ENCODE results near the gene SINHCAF.
A peak's percentile ranks its signal among the peaks of the same experiment; 100 is the strongest.
"Not testable (repeated sequence)": the region's sequence is repeated elsewhere in the genome, so short reads cannot be mapped to it uniquely, and the experiment has no call there.

The SINHCAF gene, protein sequence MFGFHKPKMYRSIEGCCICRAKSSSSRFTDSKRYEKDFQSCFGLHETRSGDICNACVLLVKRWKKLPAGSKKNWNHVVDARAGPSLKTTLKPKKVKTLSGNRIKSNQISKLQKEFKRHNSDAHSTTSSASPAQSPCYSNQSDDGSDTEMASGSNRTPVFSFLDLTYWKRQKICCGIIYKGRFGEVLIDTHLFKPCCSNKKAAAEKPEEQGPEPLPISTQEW

DNA sequence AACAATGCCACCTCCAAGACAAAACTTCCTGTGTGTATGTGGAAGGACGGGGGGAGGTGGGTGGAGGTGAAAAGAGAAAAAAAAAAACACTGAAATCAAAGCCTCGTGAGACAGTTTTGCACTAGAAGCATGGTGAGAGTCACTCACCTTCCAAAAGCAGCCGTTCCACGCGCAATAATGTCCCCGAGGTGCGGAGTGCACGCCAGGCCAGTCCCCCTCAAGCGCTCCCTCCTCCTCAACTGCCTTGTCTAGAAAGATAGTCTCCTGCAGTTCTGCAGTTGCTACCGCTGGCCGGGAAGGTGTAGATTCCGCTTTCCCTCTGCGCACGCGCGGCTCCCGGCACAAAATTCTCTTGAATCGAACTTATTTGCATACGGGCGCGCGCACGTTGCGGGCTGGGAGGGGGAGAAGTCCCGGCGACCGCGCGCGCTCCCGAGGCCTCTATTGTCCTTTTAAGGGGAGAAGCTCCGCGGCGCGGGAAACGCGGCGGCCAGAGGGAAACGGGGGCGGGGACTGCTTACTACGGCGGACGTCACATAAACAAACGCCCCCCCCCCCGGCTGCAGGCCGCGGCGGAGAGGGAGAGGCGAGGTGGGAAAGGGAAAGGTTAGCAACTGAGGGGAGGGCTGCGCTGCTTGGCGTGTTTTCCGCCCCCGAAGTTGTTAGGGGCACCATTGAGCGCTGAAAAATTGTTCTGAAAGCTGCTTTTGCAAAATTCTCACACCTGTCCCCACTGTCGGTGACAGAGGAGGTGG is at the start of gene SINHCAF:
Gene SINHCAF (minus strand): TSS at position 274 of the 755 bp plus-strand sequence. CDS start 27,946 bp downstream, outside the sequence.
- DNase-seq: peak; percentile 93

DNA sequence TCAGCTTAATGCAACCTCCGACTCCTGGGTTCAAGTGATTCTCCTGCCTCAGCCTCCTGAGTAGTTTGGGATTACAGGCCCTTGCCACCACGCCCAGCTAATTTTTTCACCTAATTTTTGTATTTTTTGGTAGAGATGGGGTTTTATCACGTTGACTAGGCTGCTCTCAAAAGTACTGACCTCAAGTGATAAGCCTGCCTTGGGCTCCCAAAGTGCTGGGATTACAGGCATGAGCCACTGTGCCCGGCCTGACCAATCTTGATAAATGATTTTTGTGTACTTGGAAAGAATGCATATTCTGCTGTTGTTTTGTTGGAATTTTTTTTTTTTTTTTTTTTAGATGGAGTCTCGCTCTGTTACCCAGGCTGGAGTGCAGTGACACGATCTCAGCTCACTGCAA is 49.5 kb upstream of the SINHCAF start:
- not testable (repeated sequence) for DNase-seq

DNA sequence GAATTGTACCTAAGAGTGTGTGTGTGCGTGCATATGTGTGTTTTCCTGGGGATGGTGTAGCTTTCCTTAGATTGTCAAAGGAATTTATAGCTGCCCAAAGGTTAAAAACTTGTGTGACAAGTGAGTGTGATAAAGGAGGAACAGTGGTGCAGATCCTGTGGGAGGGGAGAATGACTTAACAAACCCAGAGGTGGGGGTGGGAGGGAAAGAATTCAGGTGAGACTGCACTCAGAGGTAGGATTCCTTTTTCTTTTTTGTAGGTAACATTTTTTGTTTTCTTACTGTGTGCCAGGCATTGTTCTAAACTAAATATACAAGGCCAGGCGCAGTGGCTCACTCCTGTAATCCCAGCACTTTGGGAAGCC is 45.3 kb upstream of the SINHCAF start:
- DNase-seq: no peak

DNA sequence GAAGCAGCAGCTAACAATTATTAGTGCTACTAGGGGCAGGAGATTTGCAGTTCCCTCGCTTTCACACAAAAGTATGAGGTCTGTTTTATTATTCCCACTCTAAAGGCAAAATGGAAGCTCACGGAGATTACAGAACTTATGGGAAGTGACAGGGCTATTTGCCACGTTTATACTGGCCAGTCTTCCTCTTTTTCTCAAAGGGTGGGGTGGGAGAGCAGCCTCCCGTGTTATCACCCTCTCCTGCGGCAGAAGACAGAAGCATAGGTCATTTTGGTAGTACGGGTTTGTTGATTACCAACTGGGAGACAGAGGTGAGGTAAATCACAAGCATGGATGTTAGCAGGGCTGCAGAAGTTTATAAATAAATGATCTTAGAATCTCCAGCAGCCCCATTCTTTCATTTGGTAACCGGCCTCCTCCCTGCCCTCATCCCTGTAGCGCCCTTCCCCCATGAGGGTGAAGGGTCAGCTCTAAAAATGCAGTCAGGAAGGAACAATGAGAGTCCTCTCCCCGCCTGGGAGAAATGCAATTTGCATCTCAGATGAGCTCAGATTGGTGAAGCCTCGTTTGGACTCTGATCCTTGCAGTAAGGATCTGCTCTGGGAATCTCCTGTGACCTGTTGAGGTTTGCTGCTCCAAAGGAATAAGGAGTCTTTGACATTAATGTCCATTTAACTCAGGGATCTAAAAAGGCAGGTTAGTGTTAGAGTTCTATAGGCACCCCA is 44.7 kb upstream of the SINHCAF start:
- DNase-seq: no peak

DNA sequence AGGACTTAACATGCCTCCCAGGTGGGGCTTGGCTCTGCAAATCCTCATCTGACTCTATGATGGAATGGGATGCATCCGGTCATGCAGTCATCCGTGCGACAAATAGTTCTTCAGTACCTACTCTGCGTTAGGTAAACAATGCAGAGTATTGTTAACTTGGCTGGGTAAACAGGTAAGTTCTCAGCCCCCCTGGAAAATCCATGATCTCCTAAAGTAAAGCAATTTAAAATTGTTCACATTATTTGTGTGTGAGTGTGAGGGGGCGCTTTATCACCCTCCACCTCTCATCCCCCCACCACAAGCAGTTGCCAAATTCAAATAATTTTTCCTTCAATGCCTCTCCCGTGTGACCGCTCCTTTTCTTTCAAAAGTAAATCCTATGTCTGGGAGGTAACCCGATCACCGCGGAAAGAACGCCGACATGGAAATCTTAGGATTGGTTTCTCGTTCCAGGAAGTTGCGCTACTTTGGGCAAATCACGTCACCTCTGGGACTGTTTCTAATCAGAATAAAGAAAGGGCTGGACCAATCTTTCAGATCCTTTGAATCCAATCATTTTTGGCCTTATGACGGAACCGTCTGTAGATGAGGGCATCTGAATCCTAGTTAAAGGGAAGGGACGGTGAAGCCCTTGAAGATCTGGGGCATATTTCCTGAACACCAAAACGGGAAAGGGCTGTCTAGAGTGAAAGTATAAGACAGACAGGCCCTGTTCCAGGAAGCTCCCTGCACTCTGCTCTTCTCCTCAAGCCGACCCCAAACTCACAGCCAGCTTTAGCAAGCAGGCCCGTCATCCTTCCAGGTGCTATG is 44.0 kb upstream of the SINHCAF start:
- peak; percentile 2 for DNase-seq

DNA sequence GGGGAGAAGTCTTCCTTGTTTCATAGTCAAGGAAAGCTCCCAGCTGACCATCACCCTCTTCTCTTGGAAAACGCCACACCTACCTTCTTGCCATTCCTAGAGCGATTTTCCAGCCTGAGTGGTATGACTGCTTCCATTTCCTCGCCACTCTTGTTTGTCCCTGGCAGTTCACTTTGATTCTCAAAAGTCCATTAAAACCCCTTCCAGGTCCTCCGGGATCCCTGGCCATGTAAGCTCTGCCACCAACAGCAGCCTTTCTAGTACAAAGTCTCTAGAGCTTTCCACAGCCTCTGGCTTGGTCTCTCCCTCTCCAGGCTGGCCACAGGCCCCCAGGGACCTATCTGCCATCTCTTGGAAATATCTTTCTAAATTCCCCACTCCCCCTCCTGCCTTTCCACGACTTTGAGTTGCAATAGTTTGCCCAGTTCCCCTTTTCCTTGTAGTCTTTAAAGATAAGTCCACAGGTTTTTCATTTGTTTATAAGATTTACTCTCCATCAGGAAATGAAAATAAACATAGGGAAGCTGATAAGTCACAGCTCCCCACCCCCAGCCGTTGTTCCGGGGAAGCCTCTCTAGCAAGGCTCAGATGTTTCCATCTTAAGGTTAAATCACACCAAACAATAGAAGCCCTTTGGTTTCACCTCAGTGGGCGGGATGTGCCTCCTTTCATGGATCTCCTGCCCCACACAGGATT is 42.9 kb upstream of the SINHCAF start:
- no peak for DNase-seq

DNA sequence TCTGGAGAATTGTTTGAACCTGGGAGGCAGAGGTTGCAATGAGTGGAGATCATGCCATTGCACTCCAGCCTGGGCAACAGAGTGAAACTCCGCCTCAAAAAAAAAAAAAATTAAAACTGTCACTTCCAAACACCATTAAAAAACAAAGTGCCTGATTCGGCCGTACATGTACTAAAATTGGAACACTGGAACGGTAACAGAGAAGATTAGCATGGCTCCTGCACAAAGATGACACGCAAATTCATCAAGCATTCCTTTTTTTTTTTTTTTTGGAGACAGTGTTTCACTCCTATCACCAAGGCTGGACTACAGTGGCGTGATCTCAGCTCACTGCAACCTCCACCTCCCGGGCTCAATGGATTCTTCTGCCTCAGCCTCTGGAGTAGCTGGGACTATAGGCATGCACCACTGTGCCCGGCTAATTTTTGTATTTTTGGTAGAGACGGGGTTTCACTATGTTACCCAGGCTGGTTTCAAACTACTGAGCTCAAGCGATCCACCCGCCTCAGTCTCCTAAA is 40.2 kb upstream of the SINHCAF start:
- no peak for DNase-seq

DNA sequence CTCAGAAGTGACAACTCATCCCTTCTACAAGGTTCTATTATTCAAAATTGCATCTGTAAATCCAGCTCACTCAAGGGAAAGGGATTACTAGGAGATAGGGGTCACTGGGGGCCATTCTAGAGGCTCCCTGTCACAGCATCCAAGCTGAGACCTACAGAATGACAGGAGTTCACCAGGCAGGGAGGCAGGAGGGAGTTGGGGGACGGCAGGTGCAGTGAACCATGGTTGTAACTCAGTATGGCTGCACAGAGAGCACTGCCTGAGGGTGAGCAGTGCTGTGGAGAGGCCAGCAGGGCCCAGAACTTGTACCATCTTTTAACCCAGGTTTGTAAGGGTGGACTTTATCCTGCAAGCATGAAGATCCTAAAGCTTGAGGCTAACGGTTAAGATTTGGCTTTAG is 37.9 kb upstream of the SINHCAF start:
- no peak for DNase-seq

DNA sequence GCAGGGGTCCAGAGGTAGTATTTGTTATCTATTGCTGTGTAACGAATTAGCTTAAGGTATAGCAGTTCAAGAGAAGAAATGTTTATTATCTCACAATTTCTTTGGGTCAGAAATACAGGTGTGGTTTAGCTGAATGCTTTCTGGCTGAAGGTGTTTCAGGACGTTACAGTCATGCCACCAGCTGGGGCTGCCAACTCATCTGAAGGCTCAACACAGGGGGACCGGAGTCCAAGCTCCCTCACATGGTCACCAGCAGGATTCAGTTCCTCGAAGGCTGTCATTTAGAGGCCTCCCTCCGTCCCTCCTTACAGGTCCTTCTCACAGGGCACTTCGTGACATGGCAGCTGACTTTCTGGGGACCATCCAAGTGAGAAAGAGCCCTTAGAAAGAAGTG is 37.5 kb upstream of the SINHCAF start:
- DNase-seq: no peak

DNA sequence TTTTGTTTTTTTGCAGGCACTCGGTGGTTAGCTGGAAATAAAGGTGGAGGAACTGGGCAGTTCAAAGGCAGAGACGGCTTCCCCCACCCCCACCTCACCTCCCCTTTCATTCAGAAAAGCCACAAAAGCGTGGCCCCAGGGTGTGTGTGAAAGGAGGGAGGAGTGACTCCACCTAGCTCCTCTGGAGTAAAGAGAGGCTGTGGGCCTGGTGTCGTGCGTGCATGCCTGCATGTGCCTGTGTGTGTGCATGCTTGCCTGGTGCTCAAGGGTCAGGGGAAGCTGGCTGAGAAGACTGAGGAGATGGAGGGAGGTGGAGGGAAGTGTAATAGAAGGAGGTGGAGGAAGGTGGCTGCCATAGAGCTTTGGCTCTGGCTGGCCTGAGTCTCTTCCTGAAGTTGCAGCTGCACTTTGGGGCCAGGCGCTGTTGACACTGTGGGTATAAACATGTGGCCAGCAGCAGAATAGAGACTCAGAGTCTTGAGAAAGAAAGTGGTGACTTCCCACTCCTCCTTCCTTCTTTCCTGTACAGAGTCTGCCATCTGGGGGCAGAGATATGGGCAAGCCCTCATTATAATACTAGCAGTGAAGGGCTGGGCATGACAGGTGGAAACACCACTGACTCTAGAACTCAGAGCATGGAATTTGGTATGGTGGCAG is 36.9 kb upstream of the SINHCAF start:
- DNase-seq: no peak

DNA sequence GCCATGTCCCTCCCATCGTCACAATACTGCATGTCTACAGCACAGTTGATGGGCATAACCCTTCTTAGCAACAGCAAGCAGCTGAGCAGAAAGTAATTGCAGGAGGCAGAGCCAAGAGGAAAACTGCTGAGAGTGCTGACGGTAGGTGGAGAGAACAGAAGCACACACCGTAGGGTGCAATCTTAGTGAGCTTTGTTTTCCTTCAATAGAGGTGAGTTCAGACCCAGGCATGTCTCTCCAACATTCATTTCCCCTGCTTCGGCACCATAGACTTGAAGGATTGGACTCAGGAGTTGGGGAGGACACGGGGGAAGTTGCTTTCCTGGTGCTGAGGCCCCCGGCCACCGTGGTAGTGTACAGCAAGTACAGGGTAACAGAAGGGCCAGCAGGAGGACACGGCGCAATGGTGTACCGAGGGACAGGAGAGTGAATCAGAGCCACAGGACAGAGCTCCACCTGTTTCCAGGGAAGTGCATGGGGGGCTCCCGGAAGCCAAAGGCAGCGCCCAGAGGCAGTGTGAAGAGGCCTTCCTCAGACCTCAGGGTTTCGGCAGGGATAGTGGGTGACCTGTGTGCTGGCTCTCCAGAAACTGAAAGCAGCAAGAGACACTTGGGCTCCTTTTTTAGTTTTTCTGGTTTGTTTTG is 36.3 kb upstream of the SINHCAF start:
- no peak for DNase-seq

DNA sequence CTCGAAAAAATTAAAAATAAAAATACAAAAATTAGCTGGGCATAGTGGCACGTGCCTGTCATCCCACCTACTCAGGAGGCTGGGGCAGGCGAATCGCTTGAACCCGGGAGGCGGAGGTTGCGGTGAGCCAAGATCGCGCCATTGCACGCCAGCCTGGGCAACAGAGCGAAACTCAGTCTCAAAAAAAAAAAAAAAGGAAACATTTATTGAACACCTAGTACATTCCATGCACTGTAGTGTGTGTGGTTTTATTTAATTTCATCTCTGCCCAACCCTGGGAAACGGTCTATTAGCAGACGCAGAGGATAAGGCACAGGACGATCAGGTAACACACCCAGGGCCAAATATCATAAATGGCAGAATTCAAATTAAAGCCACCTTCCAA is 35.8 kb upstream of the SINHCAF start:
- DNase-seq: no peak

DNA sequence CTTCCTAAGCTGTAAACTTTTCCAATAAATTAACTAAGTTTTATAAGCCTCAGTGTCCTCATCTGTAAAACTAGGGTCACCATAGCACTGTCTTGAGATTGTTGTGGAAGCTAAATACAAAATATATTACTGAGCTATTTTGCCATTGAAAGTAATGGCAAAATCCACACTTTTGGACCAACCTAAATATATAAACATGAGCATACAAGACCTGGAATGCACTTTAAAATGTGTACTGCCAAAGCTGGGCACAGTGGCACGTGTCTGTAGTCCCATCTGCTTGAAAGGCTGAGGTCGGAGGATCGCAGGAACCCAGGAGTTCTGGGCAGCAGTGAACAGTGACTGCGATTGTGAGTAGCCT is 29.8 kb upstream of the SINHCAF start:
- DNase-seq: no peak

DNA sequence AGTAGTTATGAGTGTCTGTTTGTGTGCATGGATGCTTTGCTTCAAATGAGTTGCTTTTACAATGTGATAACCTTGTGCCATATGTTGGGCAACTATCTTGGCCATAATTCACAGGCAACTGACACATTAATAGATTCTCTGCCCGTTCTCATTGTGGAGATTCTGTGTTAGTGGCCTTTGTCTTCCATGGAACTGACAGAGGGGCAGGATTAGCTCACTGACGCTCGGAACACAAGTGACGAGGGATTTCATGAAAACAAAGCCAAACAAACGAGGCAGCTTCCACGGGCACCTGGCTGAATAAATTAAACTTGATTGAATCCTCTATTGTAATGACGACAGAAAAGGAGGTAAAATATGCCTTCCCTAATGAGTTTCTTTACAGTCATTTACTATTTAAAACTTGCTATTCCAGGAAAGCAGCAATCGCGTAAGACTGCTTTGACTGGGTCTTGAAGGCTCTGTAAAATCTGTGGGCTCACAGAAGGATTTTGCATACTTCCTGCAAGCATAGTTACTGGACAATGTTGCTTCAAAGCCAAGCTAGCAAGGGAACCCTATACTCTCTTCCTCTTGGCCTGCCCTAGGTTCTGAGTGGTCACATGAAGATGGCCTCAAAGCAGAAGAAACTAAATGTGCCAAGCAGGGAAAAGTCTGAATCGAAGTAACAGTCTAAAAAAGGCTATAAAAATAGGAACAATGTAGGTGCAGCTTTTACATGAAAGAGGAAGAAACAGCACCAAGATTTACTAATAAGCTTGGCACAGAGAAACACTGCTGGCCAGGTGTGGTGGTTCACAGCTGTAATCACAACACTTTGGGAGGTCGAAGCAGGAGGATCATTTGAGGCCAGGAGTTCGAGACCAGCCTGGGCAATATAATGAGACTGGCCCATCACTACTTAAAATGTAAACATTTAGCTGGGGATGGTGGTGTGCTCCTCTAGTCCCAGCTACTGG is 28.1 kb upstream of the SINHCAF start:
- DNase-seq: peak; percentile 44

DNA sequence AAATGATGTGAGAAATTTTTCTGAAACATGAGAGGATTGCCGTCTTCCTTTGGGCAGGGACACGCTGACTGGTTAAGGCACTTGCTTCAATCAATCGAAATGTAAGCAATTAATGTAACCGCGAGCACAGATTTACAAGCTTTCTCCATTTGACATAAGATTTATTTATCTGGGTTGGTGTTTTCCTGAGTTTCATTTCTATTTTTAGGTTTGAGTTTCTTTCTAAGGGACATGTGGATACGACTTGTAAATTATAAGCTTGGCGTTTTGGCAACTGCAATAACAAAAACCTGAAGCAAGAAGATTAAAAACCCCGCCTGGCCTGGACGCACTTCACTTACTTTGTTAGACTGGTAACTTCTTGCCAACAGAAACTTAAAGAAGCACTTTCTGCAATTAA is 20.3 kb upstream of the SINHCAF start:
- DNase-seq: no peak

DNA sequence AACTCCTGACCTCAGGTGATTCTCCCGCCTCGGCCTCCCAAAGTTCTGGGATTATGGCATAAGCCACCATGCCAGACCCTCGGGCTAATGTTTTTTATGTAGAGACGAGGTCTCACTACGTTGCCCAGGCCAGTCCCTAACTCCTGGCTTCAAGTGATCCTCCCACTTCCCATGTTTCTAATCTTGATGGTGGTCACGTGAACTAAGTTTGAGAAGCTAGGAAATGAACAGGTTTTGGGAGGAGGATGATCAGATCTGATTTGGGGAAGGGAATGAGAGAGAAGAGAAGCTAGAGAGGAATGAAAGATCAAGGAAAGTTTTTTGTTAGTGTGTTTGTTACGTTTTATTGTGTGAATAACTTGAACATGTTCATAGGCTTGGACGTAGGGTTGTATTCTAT is 17.2 kb upstream of the SINHCAF start:
- no peak for DNase-seq

DNA sequence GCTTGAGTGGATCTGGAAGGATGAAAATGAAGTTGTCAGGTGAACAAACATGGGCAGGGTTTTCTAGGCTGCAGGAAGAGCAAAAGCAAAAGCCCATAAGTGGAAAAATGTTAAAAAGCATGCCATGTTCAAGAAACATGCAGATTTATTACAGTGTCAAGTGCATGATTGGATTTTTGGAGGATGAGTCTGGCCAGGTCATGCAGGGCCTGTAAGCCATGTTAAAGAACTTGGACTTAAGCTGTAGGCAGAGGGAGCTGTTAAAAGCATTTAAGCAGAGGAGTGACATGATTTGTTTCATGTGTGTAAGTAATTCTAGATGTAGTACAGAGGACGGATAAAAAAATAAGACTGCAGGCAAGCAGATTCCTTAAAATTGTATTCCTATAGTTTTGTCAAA is 16.3 kb upstream of the SINHCAF start:
- DNase-seq: no peak

DNA sequence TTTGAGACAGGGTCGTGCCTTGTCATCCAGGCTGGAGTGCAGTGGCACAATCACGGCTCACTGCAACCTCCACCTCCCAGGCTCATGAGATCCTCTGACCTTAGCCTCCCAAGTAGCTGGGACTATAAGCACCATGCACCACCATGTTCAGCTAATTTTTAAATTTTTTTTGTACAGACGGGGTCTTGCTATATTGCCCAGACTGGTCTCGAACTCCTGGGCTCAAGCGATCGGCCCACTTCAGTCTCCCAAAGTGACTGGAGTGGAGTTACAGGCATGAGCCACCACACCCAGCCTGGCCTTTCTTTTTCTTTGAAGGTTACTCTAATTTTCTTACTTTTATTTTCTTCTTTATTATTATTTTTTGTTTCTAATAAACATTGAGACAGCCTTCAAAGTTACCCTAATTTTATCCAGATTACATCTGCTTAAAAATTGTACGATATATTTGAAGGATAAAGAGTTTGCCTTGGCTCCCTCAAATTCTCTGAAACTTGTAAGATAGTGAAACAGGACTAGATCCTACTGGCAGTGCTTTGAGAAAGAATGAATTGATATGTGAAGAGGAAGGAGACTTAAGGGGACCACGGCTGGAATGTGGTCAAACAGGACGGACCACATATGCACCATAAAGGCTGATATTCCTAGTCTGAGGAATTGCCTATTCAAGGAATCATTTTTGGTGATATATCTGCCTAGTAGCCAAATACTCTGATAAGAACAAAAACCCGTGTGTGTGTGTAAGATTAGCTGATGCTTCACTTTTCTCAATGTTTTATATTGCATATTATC is 14.1 kb upstream of the SINHCAF start:
- no peak for DNase-seq

DNA sequence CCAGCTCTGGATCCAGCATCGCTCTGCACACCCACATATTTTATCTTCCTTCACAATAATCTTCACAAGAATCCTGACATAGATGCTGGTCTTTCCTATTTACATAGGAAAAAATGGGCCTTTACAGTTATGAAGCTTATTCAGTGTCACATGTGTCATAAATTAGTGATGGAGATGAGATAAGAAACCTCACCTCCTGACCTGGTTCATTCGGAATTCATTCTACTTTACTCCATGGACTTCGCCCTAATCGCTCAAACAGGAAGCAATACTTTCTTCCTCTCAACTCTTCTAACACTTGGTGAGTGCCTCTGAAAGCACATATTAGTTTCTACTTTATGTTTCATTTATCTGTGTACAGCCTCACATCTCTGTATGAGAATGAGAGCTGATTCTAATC is 12.0 kb upstream of the SINHCAF start:
- no peak for DNase-seq
